Skeletal muscle tissue (tissue), 4 donors: Measurements from ENCODE around the gene KCNAB2. TPM values are rescaled to one million over a fixed set of nuclear protein-coding genes. Genes with fewer than 3 reads are reported as not detected.

Source experiments
- H3K27ac ChIP-seq: one replicate; pipeline ENCODE4 v1.7.0; 2013; ENCODE audit warnings: mild to moderate bottlenecking, low read depth, low read length, inconsistent platforms
- H3K27me3 ChIP-seq, 3 donors: one replicate each; pipeline ENCODE4 v1.7.0; 2013; ENCODE audit warnings: low read length in 3 of 3; ENCODE audit not compliant: control insufficient read depth in 3 of 3, insufficient read depth in 3 of 3
- H3K36me3 ChIP-seq, 3 donors: one replicate each; pipeline ENCODE4 v1.7.0; 2013; ENCODE audit warnings: low read length in 3 of 3; ENCODE audit not compliant: control insufficient read depth in 3 of 3, insufficient read depth in 3 of 3
- H3K4me1 ChIP-seq, 3 donors: one replicate each; pipeline ENCODE4 v1.7.0; 2013; ENCODE audit warnings: low read length in 3 of 3, mild to moderate bottlenecking in 3 of 3; ENCODE audit not compliant: control insufficient read depth in 3 of 3, insufficient read depth in 3 of 3
- H3K4me3 ChIP-seq, 3 donors: one replicate each; pipeline ENCODE4 v1.7.0; 2013; ENCODE audit warnings: low read length in 3 of 3
- H3K9ac ChIP-seq, 3 donors: one replicate each; pipeline ENCODE4 v1.7.0; 2013; ENCODE audit warnings: low read length in 3 of 3, mild to moderate bottlenecking in 3 of 3, moderate library complexity in 2 of 3, low read depth in 1 of 3
- H3K9me3 ChIP-seq, 3 donors: one replicate each; pipeline ENCODE4 v1.7.0; 2013; ENCODE audit warnings: low read length in 3 of 3; ENCODE audit not compliant: control insufficient read depth in 3 of 3
- total RNA-seq: library from RNA; depleted of rRNA; stranded (reverse); fragments of >200 nt; gene quantifications from one replicate; pipeline ENCODE4 v1.2.3, GENCODE V29; 2014
- donor health status: Osteomylitis.

The KCNAB2 gene
- total RNA-seq, 1 donor from 2014 or later: 2.6 TPM

DNA sequence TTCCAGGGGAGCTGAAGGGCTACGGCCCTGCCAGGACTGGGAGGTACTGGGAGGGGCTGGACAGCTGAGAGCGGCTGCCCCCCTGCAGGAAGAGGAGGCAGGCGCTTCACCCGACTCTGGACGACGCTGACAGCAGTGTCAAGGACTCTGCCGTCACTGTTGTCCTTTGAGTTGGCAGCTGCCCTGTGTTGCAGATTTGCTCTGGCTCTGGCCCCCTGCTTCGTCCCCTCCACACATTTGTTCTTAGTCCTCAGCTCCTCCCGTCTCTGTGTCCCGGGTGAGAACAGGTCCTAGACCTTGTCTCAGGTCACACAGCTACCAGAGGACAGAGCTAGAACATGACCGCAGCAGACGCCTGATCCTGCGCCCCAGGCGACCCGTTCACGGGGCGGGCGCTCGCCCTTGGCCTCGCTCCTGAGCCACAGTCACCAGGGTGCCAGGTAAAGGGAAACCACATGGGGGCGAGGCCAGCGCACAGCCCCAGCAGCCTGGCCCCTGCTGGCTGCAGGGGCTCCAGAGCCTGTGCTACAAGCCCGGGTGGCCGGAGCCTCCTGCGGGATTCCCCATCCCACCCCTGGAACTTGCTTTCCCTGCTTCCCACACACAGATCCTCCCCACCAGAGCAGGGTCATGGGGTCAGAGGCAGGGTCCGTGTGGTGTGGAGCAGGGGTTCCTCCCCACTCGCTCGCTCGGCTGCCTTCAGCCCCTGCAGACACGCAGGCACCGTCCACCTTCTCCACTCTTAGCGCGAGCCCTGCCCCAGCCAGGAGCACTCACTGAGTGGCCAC, 42.8 kb upstream of the KCNAB2 start:
- Histone ChIP-seq H3K27ac (peak overlapping the region; percentile 56), H3K4me3 (peak overlapping the region in 2 of 3 donors; percentile 32 to 52)

GRCh38 chr1:6003568-6004411, 41.9 kb upstream of the KCNAB2 start:
- no peaks in the 10 kb centered on the region for H3K36me3 ChIP-seq
- H3K9ac ChIP-seq: peak overlapping the region in 1 of 3 donors; percentile 76
- no peak overlapping the region for H3K27ac ChIP-seq
- peaks cover 0 to 2% (median 0%) of the 10 kb centered on the region in 3 donors for H3K27me3 ChIP-seq
- H3K9me3 ChIP-seq: no peaks in the 10 kb centered on the region
- peaks cover 0 to 30% (median 17%) of the 10 kb centered on the region in 3 donors for H3K4me1 ChIP-seq
- no peak overlapping the region for H3K4me3 ChIP-seq

More for the DNA sequence above, 42.8 kb upstream of the KCNAB2 start:
- peaks cover 0 to 2% (median 0%) of the 10 kb centered on the region in 3 donors for H3K27me3 ChIP-seq
- H3K9me3 ChIP-seq: no peaks in the 10 kb centered on the region
- peak overlapping the region in 1 of 3 donors; percentile 76 for H3K9ac ChIP-seq
- H3K4me1 ChIP-seq: peaks cover 0 to 30% (median 17%) of the 10 kb centered on the region in 3 donors
- no peaks in the 10 kb centered on the region for H3K36me3 ChIP-seq

DNA sequence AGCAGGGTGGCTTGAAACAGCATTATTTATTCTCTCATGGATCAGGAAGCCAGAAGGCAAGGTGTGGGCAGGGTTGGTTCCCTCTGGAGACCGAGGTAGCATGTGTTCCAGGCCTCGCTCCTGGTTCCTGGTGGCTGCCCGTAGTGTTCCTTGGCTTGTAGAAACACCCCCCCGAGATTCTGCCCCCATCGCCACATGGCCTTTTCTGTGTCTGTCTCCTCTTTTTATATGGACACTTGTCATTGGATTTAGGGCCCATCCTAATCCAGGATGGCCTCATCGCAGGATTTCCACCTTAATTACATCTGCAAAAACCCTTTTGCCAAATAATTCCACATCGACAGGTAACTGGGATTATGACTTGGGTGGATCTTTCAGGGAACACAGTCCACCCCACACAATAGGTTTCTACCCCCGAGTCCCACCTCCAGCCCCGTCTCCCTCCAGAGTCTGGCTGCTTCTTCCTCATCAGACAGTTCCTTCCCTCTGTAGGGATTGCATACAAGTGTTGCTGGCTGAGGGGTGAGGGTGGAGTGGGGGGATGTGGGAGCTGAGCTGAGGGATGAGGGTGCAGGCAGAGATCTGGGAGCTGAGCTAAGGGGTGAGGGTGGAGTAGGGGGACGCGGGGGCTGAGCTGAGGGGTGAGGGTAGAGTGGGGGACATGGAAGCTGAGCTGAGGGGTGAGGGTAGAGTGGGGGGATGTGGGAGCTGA, 41.1 kb upstream of the KCNAB2 start:
- H3K36me3 ChIP-seq: no peaks in the 10 kb centered on the region
- H3K27me3 ChIP-seq: peaks cover 0 to 2% (median 0%) of the 10 kb centered on the region in 3 donors
- no peaks in the 10 kb centered on the region for H3K9me3 ChIP-seq
- H3K27ac ChIP-seq: no peak overlapping the region
- H3K4me1 ChIP-seq: peaks cover 0 to 32% (median 17%) of the 10 kb centered on the region in 3 donors
- H3K9ac ChIP-seq: no peak overlapping the region
- no peak overlapping the region for H3K4me3 ChIP-seq

GRCh38 chr1:6005276-6005917, 40.3 kb upstream of the KCNAB2 start:
- H3K27ac ChIP-seq: no peak overlapping the region

DNA sequence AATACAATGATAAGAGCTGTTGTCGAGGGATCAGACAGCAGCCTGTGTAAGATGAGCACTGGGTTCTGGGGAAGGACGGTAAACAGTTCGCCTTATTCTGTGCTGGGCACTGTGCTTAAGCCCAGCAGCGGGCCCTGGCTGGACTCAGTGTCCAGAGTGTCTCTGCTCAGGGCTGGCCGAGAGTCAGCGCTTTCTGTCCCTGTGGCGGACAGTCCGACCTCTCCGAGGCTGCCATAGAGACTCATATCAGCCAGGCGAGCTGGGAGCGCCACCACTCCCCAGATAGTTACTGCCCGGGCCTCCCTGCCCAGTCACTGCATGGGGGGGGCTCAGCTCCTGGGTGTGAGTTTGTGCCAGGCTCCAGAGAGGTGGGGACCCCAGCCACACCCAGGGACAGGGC, 38.8 kb upstream of the KCNAB2 start:
- Histone ChIP-seq H3K4me3 (no peak overlapping the region), H3K4me1 (peaks cover 0 to 20% (median 11%) of the 10 kb centered on the region in 3 donors), H3K36me3 (no peaks in the 10 kb centered on the region), H3K27me3 (peaks cover 0 to 2% (median 0%) of the 10 kb centered on the region in 3 donors), H3K9ac (peak overlapping the region in 1 of 3 donors; percentile 50), H3K27ac (no peak overlapping the region), H3K9me3 (no peaks in the 10 kb centered on the region)

More at GRCh38 chr1:6005276-6005917, 40.3 kb upstream of the KCNAB2 start:
- Histone ChIP-seq H3K27me3 (peaks cover 0 to 2% (median 0%) of the 10 kb centered on the region in 3 donors), H3K4me1 (peaks cover 0 to 32% (median 17%) of the 10 kb centered on the region in 3 donors), H3K4me3 (no peak overlapping the region), H3K36me3 (no peaks in the 10 kb centered on the region), H3K9ac (peak overlapping the region in 1 of 3 donors; percentile 8), H3K9me3 (no peaks in the 10 kb centered on the region)

GRCh38 chr1:6007318-6008083, 38.2 kb upstream of the KCNAB2 start:
- no peaks in the 10 kb centered on the region for H3K9me3 ChIP-seq
- H3K4me1 ChIP-seq: peaks cover 0 to 14% (median 5%) of the 10 kb centered on the region in 3 donors
- H3K27me3 ChIP-seq: peaks cover 0 to 2% (median 0%) of the 10 kb centered on the region in 3 donors
- no peak overlapping the region for H3K4me3 ChIP-seq
- no peaks in the 10 kb centered on the region for H3K36me3 ChIP-seq
- no peak overlapping the region for H3K27ac ChIP-seq
- H3K9ac ChIP-seq: peak overlapping the region in 1 of 3 donors; percentile 50

GRCh38 chr1:6008084-6008415, 37.6 kb upstream of the KCNAB2 start:
- peaks cover 0 to 14% (median 0%) of the 10 kb centered on the region in 3 donors for H3K4me1 ChIP-seq

GRCh38 chr1:6008696-6009095, 37.0 kb upstream of the KCNAB2 start:
- Histone ChIP-seq H3K27ac (no peak overlapping the region), H3K27me3 (peaks cover 0 to 2% (median 0%) of the 10 kb centered on the region in 3 donors), H3K9me3 (no peaks in the 10 kb centered on the region), H3K9ac (no peak overlapping the region), H3K4me3 (no peak overlapping the region), H3K4me1 (peaks cover 0 to 14% (median 3%) of the 10 kb centered on the region in 3 donors), H3K36me3 (no peaks in the 10 kb centered on the region)

More at GRCh38 chr1:6008084-6008415, 37.6 kb upstream of the KCNAB2 start:
- no peak overlapping the region for H3K9ac ChIP-seq
- H3K27ac ChIP-seq: no peak overlapping the region
- peaks cover 0 to 2% (median 0%) of the 10 kb centered on the region in 3 donors for H3K27me3 ChIP-seq
- H3K36me3 ChIP-seq: no peaks in the 10 kb centered on the region
- no peak overlapping the region for H3K4me3 ChIP-seq
- H3K9me3 ChIP-seq: no peaks in the 10 kb centered on the region
